GM12878 (cell line): ENCODE results near the gene B4GALT1. TPM values are rescaled to one million over a fixed set of nuclear protein-coding genes. Genes with fewer than 3 reads are reported as not detected.
A peak's percentile ranks its signal among the peaks of the same experiment; 100 is the strongest.

Experiments
- BRCA1 ChIP-seq: IDR thresholded peaks from 2 replicates; pipeline ENCODE4 v1.6.1; 2011; ENCODE audit warnings: low read depth, low read length, improper control_type of control experiment
- CHD4 ChIP-seq: fragments of 200-600 bp; sonication (generic); IDR thresholded peaks from 2 replicates; pipeline ENCODE4 v1.6.1; 2016; ENCODE audit warnings: mild to moderate bottlenecking
- CTCF ChIP-seq, 3 experiments: IDR thresholded peaks in 2 of 3; conservative IDR thresholded peaks in 1 of 3; 2 replicates each; pipeline ENCODE4 v1.5.1; 2011; ENCODE audit warnings: low read depth in 3 of 3, low read length in 3 of 3, mild to moderate bottlenecking in 3 of 3, control low read depth in 2 of 3, moderate library complexity in 2 of 3, inconsistent platforms in 1 of 3, mixed read lengths in 1 of 3; ENCODE audit not compliant: control insufficient read depth in 2 of 3, insufficient read depth in 1 of 3; ENCODE audit errors: extremely low read depth in 1 of 3
- FOS ChIP-seq: IDR thresholded peaks from 3 replicates; pipeline ENCODE4 v1.6.1; 2011; ENCODE audit warnings: borderline replicate concordance; ENCODE audit not compliant: insufficient read length; ENCODE audit errors: extremely low read depth
- FOXK2 ChIP-seq: fragments of 450-650 bp; IDR thresholded peaks from 2 replicates; pipeline ENCODE4 v1.6.1; 2017; ENCODE audit warnings: mild to moderate bottlenecking, moderate library complexity
- KLF5 ChIP-seq: fragments of 450-650 bp; IDR thresholded peaks from 2 replicates; pipeline ENCODE4 v1.6.1; 2014; ENCODE audit warnings: mild to moderate bottlenecking; ENCODE audit not compliant: partially characterized antibody
- NFYA ChIP-seq: IDR thresholded peaks from 2 replicates; pipeline ENCODE4 v1.6.1; 2011; ENCODE audit warnings: low read depth, mild to moderate bottlenecking, low read length, improper control_type of control experiment, borderline replicate concordance
- NKRF ChIP-seq: fragments of 450-650 bp; conservative IDR thresholded peaks from 2 replicates; pipeline ENCODE4 v1.6.1; 2017; ENCODE audit warnings: mild to moderate bottlenecking, moderate library complexity
- NR2C1 ChIP-seq: fragments of 450-650 bp; IDR thresholded peaks from 2 replicates; pipeline ENCODE4 v1.6.1; 2017; ENCODE audit warnings: antibody characterized with exemption, mild to moderate bottlenecking, moderate library complexity
- NR2F1 ChIP-seq: fragments of 450-650 bp; conservative IDR thresholded peaks from 2 replicates; pipeline ENCODE4 v1.6.1; 2017; ENCODE audit warnings: mild to moderate bottlenecking
- RAD21 ChIP-seq: IDR thresholded peaks from 2 replicates; pipeline ENCODE4 v1.6.1; 2011; ENCODE audit warnings: mild to moderate bottlenecking, low read depth, low read length, moderate library complexity; ENCODE audit not compliant: insufficient read depth
- RUNX3 ChIP-seq: IDR thresholded peaks from 2 replicates; pipeline ENCODE4 v1.6.1; 2012; ENCODE audit warnings: low read length, inconsistent platforms
- STAT1 ChIP-seq: fragments of 450-650 bp; conservative IDR thresholded peaks from 2 replicates; pipeline ENCODE4 v1.6.1; 2014; ENCODE audit warnings: antibody characterized with exemption, mild to moderate bottlenecking
- SUPT20H ChIP-seq: IDR thresholded peaks from 2 replicates; pipeline ENCODE4 v1.6.1; 2011; ENCODE audit warnings: low read depth, mild to moderate bottlenecking, low read length, moderate library complexity, borderline replicate concordance; ENCODE audit not compliant: control insufficient read depth
- ZNF384 ChIP-seq: IDR thresholded peaks from 2 replicates; pipeline ENCODE4 v1.6.1; 2012; ENCODE audit warnings: low read depth, mild to moderate bottlenecking, low read length, improper control_type of control experiment, borderline replicate concordance
- ZZZ3 ChIP-seq: IDR thresholded peaks from 2 replicates; pipeline ENCODE4 v1.6.1; 2011; ENCODE audit warnings: low read depth; ENCODE audit not compliant: control insufficient read depth, insufficient read length
- polyA plus RNA-seq, 11 experiments: library from polyadenylated mRNA; depleted of rRNA in 4 of 11; unstranded in 6 of 11; stranded (reverse) in 5 of 11; fragments of >200 nt; fragmentation: Nextera tagmentation in 4 of 11; fragmentation: Illumina TruSeq in 1 of 11; extraction: Ambion mirVana in 4 of 11; extraction: Trizol in 1 of 11; gene quantifications; 1 replicate in 1 of 11; 2 replicates in 10 of 11; pipeline versions ENCODE4 v1.2.1 to v1.2.3, GENCODE V29; 2011 to 2016; ENCODE audit warnings: inconsistent platforms in 2 of 11, missing spikeins in 2 of 11, low read depth in 1 of 11
- total RNA-seq, 4 experiments: library from RNA; depleted of rRNA in 3 of 4; stranded (reverse); fragments of >200 nt in 3 of 4; fragmentation: Illumina TruSeq in 1 of 4; extraction: Trizol in 1 of 4; gene quantifications; 2 replicates each; pipeline versions ENCODE4 v1.2.1 to v1.2.3, GENCODE V29; 2013 to 2021
- TF ChIP-seq, protein P1 (sequence below): fragments of 450-650 bp; IDR thresholded peaks from 2 replicates; pipeline ENCODE4 v1.6.1; 2017; ENCODE audit warnings: borderline replicate concordance
- TF ChIP-seq, protein P2 (sequence below): fragments of 450-650 bp; IDR thresholded peaks from 2 replicates; pipeline ENCODE4 v1.6.1; 2016; ENCODE audit warnings: mild to moderate bottlenecking, moderate library complexity, borderline replicate concordance

B4GALT1 gene
- total and polyA plus RNA-seq, 10 of the 15 experiments (the other 5 are each of a cell fraction or from before 2014, with no cell fraction given), result 12.7 to 79.0 (median 41.0) TPM

DNA sequence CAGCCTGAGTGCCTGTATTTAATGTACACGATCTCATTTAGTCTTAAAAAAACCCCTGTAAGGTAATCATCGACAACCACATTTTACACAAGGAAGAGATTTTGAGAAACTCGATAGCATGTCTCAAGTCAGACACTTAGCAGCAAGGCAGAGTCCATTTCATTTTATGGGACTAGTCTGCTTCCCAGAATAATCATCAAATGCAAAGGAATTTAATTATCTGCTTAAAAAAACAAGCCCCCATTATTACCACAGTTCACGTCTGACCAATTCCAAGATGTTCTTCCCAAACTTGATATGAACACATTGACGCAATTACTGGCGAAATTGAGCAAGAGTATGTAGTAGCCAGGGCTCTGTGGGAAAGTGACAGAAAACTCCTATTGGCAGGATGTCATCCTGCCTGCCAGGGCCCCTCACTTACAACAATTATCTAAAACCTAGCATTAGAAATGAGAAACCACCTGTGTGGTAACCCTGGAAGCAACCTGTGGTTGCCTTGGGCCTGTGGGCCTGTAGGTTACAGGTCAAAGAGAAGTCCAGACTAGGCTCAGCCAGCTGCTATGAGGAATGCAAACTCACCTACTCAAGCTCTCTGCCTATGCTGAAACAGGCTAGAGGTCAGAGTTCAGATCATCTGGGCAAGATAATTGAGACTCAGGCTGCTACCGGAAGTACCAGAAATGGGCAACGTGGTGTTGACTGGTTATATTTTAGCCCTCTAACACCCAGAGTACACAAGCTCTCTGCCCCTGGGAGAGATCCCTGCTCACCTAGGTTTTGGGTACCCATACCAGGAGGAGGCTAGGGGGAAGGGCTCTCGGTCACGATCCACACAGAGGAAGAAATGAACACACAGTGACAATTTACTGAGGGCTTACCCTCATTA lies 1.6 kb downstream of the B4GALT1 start (continued):
- TF ChIP-seq RUNX3 (no peak), ZNF384 (no peak), NFYA (no peak), NR2C1 (peak; percentile 92), CTCF (IDR thresholded peaks at IDR 0.05 in 2 of 3, conservative IDR thresholded peaks at IDR 0.05 in 1 of 3; ENCODE audit: control insufficient read depth in 2 of 3, extremely low read depth in 1 of 3, insufficient read depth in 1 of 3, low read depth in 3 of 3, low read length in 3 of 3) (no peak), KLF5 (no peak), BRCA1 (no peak), CHD4 (no peak), STAT1 (no peak), FOS (no peak), NR2F1 (peak; percentile 98), SUPT20H (no peak), RAD21 (0 out of 2 replicates have a peak, but pooled peaks have one; percentile 4), NKRF (no peak), ZZZ3 (no peak), FOXK2 (peak; percentile 48; the same call in 1 of the 2 replicates)
- TF ChIP-seq, protein P1, sequence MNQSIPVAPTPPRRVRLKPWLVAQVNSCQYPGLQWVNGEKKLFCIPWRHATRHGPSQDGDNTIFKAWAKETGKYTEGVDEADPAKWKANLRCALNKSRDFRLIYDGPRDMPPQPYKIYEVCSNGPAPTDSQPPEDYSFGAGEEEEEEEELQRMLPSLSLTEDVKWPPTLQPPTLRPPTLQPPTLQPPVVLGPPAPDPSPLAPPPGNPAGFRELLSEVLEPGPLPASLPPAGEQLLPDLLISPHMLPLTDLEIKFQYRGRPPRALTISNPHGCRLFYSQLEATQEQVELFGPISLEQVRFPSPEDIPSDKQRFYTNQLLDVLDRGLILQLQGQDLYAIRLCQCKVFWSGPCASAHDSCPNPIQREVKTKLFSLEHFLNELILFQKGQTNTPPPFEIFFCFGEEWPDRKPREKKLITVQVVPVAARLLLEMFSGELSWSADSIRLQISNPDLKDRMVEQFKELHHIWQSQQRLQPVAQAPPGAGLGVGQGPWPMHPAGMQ, result no peak
- TF ChIP-seq, protein P2, sequence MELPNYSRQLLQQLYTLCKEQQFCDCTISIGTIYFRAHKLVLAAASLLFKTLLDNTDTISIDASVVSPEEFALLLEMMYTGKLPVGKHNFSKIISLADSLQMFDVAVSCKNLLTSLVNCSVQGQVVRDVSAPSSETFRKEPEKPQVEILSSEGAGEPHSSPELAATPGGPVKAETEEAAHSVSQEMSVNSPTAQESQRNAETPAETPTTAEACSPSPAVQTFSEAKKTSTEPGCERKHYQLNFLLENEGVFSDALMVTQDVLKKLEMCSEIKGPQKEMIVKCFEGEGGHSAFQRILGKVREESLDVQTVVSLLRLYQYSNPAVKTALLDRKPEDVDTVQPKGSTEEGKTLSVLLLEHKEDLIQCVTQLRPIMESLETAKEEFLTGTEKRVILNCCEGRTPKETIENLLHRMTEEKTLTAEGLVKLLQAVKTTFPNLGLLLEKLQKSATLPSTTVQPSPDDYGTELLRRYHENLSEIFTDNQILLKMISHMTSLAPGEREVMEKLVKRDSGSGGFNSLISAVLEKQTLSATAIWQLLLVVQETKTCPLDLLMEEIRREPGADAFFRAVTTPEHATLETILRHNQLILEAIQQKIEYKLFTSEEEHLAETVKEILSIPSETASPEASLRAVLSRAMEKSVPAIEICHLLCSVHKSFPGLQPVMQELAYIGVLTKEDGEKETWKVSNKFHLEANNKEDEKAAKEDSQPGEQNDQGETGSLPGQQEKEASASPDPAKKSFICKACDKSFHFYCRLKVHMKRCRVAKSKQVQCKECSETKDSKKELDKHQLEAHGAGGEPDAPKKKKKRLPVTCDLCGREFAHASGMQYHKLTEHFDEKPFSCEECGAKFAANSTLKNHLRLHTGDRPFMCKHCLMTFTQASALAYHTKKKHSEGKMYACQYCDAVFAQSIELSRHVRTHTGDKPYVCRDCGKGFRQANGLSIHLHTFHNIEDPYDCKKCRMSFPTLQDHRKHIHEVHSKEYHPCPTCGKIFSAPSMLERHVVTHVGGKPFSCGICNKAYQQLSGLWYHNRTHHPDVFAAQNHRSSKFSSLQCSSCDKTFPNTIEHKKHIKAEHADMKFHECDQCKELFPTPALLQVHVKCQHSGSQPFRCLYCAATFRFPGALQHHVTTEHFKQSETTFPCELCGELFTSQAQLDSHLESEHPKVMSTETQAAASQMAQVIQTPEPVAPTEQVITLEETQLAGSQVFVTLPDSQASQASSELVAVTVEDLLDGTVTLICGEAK, result no peak
